HL-60 (cell line): ENCODE data around the gene MYO3B.

Experiments used
- DNase-seq, 2 experiments: peaks; one replicate each; pipeline ENCODE4 v3.0.0-alpha.2; 2010 to 2020; ENCODE audit warnings: low read depth in 1 of 2, low spot score in 1 of 2
- H3K27ac ChIP-seq: fragments of 250-450 bp; sonication (Bioruptor Pico); replicated peaks from 2 replicates; pipeline ENCODE4 v1.5.1; 2020; ENCODE audit warnings: mild to moderate bottlenecking, moderate library complexity
- H3K27me3 ChIP-seq: fragments of 250-450 bp; sonication (Bioruptor Pico); 2 replicates; pipeline ENCODE4 v1.5.1; 2021; ENCODE audit warnings: mild to moderate bottlenecking, moderate library complexity; ENCODE audit not compliant: insufficient read depth, poor library complexity, severe bottlenecking
- H3K4me3 ChIP-seq: replicated peaks from 2 replicates; pipeline ENCODE4 v1.5.1; 2011; ENCODE audit warnings: mild to moderate bottlenecking, control low read depth, low read length; ENCODE audit not compliant: insufficient read depth
- GABPA ChIP-seq: IDR thresholded peaks from 2 replicates; pipeline ENCODE4 v1.6.1; 2012; ENCODE audit warnings: low read depth
- POLR2AphosphoS5 ChIP-seq: IDR thresholded peaks from 2 replicates; pipeline ENCODE4 v1.6.1; 2012; ENCODE audit warnings: low read depth
- SPI1 ChIP-seq: IDR thresholded peaks from 2 replicates; pipeline ENCODE4 v1.6.1; 2012; ENCODE audit warnings: low read depth, mild to moderate bottlenecking, borderline replicate concordance
- TF ChIP-seq, protein P1 (sequence below): IDR thresholded peaks from 2 replicates; pipeline ENCODE4 v1.6.1; 2012; ENCODE audit warnings: low read depth; ENCODE audit not compliant: insufficient replicate concordance
- TF ChIP-seq, protein P2 (sequence below): IDR thresholded peaks from one replicate; pipeline ENCODE4 v1.5.1; 2011; ENCODE audit warnings: low read length, control low read depth, inconsistent platforms; ENCODE audit not compliant: insufficient read depth

MYO3B gene

GRCh38 chr2:170509452-170510193 lies 331.7 kb downstream of the MYO3B start:
- no peak for DNase-seq
- Histone ChIP-seq H3K27ac (no peak overlapping the region), H3K27me3 (peaks cover 12% of the 10 kb centered on the region), H3K4me3 (no peak overlapping the region)
- TF ChIP-seq, protein P1, sequence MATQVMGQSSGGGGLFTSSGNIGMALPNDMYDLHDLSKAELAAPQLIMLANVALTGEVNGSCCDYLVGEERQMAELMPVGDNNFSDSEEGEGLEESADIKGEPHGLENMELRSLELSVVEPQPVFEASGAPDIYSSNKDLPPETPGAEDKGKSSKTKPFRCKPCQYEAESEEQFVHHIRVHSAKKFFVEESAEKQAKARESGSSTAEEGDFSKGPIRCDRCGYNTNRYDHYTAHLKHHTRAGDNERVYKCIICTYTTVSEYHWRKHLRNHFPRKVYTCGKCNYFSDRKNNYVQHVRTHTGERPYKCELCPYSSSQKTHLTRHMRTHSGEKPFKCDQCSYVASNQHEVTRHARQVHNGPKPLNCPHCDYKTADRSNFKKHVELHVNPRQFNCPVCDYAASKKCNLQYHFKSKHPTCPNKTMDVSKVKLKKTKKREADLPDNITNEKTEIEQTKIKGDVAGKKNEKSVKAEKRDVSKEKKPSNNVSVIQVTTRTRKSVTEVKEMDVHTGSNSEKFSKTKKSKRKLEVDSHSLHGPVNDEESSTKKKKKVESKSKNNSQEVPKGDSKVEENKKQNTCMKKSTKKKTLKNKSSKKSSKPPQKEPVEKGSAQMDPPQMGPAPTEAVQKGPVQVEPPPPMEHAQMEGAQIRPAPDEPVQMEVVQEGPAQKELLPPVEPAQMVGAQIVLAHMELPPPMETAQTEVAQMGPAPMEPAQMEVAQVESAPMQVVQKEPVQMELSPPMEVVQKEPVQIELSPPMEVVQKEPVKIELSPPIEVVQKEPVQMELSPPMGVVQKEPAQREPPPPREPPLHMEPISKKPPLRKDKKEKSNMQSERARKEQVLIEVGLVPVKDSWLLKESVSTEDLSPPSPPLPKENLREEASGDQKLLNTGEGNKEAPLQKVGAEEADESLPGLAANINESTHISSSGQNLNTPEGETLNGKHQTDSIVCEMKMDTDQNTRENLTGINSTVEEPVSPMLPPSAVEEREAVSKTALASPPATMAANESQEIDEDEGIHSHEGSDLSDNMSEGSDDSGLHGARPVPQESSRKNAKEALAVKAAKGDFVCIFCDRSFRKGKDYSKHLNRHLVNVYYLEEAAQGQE, result no peak
- TF ChIP-seq POLR2AphosphoS5, result no peak
- no peak for TF ChIP-seq GABPA
- no peak for TF ChIP-seq SPI1
- TF ChIP-seq, protein P2, sequence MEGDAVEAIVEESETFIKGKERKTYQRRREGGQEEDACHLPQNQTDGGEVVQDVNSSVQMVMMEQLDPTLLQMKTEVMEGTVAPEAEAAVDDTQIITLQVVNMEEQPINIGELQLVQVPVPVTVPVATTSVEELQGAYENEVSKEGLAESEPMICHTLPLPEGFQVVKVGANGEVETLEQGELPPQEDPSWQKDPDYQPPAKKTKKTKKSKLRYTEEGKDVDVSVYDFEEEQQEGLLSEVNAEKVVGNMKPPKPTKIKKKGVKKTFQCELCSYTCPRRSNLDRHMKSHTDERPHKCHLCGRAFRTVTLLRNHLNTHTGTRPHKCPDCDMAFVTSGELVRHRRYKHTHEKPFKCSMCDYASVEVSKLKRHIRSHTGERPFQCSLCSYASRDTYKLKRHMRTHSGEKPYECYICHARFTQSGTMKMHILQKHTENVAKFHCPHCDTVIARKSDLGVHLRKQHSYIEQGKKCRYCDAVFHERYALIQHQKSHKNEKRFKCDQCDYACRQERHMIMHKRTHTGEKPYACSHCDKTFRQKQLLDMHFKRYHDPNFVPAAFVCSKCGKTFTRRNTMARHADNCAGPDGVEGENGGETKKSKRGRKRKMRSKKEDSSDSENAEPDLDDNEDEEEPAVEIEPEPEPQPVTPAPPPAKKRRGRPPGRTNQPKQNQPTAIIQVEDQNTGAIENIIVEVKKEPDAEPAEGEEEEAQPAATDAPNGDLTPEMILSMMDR, result no peak

GRCh38 chr2:170512266-170512665 lies 334.3 kb downstream of the MYO3B start:
- DNase-seq, result no peak
- no peaks in the 10 kb centered on the region for H3K27me3 ChIP-seq
- no peak overlapping the region for H3K27ac ChIP-seq
- TF ChIP-seq, protein P1, result no peak
- H3K4me3 ChIP-seq, result no peak overlapping the region

- DNase-seq, result no peak
- Histone ChIP-seq H3K27me3 (no peaks in the 10 kb centered on the region), H3K4me3 (no peak overlapping the region), H3K27ac (no peak overlapping the region)
- no peak for TF ChIP-seq SPI1
- TF ChIP-seq, protein P2, result no peak
Measured at GRCh38 chr2:170514140-170514539, 336.2 kb downstream of the MYO3B start.

DNA sequence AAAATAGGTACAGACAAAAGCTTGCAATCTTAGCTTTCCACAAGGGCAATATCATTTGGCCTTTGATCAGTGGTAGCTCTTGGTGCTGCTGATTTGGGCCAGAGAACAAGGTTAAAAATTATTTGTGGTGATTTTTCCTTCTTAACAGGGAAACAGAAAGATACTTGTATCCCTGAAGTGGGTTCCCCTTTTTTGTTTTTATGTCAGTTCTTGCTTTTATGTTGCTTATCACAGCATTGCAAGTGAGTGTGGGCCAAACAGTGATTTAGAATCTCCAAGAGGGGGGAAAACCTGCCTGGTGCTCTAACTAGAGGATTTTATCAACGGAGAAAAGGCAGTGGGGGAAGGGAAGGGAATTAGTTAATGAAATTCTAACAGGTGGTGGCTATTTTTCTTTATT lies 339.6 kb downstream of the MYO3B start:
- H3K27me3 ChIP-seq, result no peaks in the 10 kb centered on the region
- DNase-seq, result no peak
- H3K27ac ChIP-seq, result no peak overlapping the region
- no peak overlapping the region for H3K4me3 ChIP-seq
- TF ChIP-seq, protein P1, result no peak
- TF ChIP-seq, protein P2, result no peak
- TF ChIP-seq SPI1 (0 out of 2 replicates have a peak, but pooled peaks have one; percentile 13), GABPA (no peak), POLR2AphosphoS5 (no peak)
